ENCODE results near the gene SGCA.
A peak's percentile ranks its signal among the peaks of the same experiment; 100 is the strongest.

SGCA gene

DNA sequence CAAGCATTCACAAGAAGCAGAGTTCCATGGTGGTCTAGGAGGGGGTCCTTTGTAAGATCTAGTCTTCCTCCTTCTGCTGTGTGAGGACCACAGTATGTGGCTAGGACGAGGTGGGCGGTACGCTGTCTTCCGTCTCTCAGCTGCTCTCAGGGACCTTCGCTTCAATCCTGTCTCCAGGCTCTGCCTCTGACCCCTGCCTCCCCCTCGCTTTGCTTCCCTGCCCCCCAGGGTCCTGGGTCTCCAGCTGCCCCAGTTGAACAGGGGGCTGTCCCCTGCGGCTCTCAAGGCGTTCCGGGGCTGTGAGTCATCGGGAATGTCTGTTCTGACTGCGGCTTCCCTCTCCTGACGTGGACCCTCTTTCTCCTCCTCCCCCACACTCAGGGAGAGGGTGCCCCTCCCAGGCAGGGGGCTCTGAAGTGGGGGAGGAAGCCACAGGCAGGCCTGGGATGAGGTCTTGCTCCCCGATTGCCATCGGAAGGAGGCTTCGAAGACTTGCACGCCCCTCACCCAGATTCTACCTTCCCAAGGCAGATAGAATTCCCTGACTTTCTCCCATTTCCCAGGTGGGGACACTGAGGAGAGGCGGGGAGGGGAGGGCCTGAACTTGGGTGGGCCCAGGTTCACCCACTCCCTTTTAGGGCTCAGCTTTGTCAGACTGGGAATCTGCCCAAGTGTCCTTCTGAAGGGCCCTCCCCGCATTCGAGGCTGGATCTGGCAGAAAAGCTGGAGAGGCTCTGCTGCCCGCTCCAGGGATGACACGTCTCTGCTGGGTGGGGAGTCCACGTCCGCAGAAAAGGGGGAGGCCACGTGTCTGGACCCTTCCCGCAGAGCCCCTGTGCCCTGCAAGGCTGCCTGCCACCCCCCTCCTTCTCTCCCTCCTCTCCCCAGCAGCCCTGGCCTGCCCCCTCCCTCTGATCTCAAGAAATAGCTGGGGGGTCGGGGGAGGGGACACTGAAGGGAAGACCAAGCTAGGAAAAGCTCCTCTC, 44.7 kb downstream of the SGCA start:
- DNase-seq (ENCODE audit: insufficient read length, low spot score) (no peak), FAIRE-seq (no peak)
- no peak for TF ChIP-seq SPI1 (IDR thresholded peaks at IDR 0.05; ENCODE audit: low read depth, low read length)
- TF ChIP-seq PAX5 (IDR thresholded peaks at IDR 0.05; ENCODE audit: insufficient read depth, low read length, severe bottlenecking) = no peak
- no peak for TF ChIP-seq POU2F2 (IDR thresholded peaks at IDR 0.05; ENCODE audit: low read depth, low read length)
- TF ChIP-seq POLR2AphosphoS5 (IDR thresholded peaks at IDR 0.05; ENCODE audit: low read depth, low read length) = no peak
- TF ChIP-seq TAF1 (IDR thresholded peaks at IDR 0.05; ENCODE audit: low read depth, low read length) = no peak
- no peak for TF ChIP-seq POLR2A (IDR thresholded peaks at IDR 0.05; ENCODE audit: low read depth, low read length)

DNA sequence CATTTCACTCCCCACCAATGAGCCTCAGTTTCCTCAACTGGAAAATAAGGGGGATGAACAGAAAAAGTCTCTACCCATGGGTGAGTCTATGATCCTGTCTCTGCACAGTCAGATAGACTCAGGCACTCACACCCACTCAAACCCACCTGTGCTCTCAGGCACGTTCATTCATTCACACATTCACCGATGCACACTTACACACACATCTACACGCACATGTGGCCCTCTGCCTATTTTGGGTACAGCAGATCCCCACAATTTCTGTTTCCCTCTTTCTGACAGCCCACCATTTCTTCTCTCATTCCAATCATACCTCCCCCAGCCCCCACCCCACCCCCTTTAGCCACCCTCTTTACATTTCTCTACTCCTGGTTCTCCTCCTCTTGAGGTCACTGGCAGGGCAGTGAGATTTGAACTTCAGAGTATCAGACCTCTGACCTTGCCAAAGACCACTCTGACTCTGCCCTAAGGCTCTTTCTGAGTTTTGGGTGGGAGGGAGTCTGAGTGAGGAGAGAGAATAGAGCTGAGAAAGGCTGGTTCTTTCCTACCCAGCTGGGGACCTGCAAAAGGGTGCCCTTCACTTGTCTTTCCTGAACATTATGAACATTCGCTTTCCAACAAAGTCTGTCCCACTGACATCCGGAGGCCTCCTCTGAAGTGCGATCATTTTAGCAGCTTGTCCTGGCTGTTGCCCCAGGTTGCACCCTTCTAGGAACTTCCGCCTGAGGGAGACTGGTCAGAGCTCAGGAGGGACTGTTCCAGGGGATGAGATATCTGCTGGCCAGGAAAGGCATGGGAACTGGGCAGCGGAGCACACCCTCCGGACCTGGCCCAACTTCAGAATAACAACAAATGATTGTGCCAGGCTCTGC, 45.7 kb downstream of the SGCA start:
- TF ChIP-seq SPI1 (IDR thresholded peaks at IDR 0.05; ENCODE audit: low read depth, low read length) (no peak), POLR2A (IDR thresholded peaks at IDR 0.05; ENCODE audit: low read depth, low read length) (no peak), POLR2AphosphoS5 (IDR thresholded peaks at IDR 0.05; ENCODE audit: low read depth, low read length) (no peak), POU2F2 (IDR thresholded peaks at IDR 0.05; ENCODE audit: low read depth, low read length) (no peak), PAX5 (IDR thresholded peaks at IDR 0.05; ENCODE audit: insufficient read depth, low read length, severe bottlenecking) (no peak), TAF1 (IDR thresholded peaks at IDR 0.05; ENCODE audit: low read depth, low read length) (no peak)
- peak; percentile 77 for FAIRE-seq
- no peak for DNase-seq (ENCODE audit: insufficient read length, low spot score)

GRCh38 chr17:50212121-50212843, 46.5 kb downstream of the SGCA start:
- FAIRE-seq (no peak), DNase-seq (ENCODE audit: insufficient read length, low spot score) (no peak)
- TF ChIP-seq SPI1 (IDR thresholded peaks at IDR 0.05; ENCODE audit: low read depth, low read length) = no peak
- TF ChIP-seq POLR2A (IDR thresholded peaks at IDR 0.05; ENCODE audit: low read depth, low read length) = no peak
- TF ChIP-seq TAF1 (IDR thresholded peaks at IDR 0.05; ENCODE audit: low read depth, low read length) = no peak
- no peak for TF ChIP-seq PAX5 (IDR thresholded peaks at IDR 0.05; ENCODE audit: insufficient read depth, low read length, severe bottlenecking)
- no peak for TF ChIP-seq POU2F2 (IDR thresholded peaks at IDR 0.05; ENCODE audit: low read depth, low read length)
- TF ChIP-seq POLR2AphosphoS5 (IDR thresholded peaks at IDR 0.05; ENCODE audit: low read depth, low read length) = no peak

GRCh38 chr17:50213026-50214022, 47.5 kb downstream of the SGCA start:
- FAIRE-seq (peak; percentile 87), DNase-seq (ENCODE audit: insufficient read length, low spot score) (peak; percentile 62)
- TF ChIP-seq SPI1 (IDR thresholded peaks at IDR 0.05; ENCODE audit: low read depth, low read length) = peak; percentile 48; the same call in 1 of the 2 replicates
- peak; percentile 50 for TF ChIP-seq POU2F2 (IDR thresholded peaks at IDR 0.05; ENCODE audit: low read depth, low read length)
- no peak for TF ChIP-seq PAX5 (IDR thresholded peaks at IDR 0.05; ENCODE audit: insufficient read depth, low read length, severe bottlenecking)
- no peak for TF ChIP-seq POLR2AphosphoS5 (IDR thresholded peaks at IDR 0.05; ENCODE audit: low read depth, low read length)
- no peak for TF ChIP-seq TAF1 (IDR thresholded peaks at IDR 0.05; ENCODE audit: low read depth, low read length)
- no peak for TF ChIP-seq POLR2A (IDR thresholded peaks at IDR 0.05; ENCODE audit: low read depth, low read length)

DNA sequence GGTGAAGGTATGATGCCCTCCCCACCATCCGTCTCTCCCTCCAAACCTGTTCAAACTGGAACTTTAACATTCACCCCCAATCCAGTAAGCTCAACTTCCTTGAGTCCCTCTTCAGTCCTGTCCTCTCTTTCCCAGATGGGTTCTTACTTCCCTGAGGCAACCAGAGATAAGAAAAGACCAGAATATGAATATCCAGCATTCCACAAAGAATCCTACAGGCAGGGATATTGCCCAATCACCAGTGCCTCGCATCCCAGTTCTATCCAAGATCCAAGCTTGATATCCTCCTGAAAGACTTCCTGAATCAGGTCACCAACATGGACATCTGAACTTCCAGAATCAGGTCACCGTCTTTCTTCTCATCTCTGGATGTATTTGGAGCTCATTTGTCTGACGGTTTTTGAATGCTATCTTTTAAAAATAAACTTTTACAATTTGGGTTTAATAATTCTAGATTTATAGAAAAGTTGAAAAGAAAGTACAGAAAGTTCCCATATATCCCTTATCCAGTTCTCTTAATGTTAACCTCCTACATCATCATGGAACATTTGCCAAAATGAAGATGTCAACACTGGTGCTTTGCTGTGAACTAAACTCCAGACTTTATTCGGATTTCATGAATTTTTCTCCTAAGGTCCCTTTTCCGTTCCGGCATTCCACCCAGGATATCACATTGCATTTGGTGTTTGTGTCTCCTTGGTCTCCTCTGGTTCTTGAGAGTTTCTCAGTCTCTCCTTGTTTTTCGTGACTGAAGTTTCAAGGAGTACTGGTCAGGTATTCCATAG, 49.4 kb downstream of the SGCA start:
- DNase-seq (ENCODE audit: insufficient read length, low spot score) = no peak
- TF ChIP-seq SPI1 (IDR thresholded peaks at IDR 0.05; ENCODE audit: low read depth, low read length) (no peak), PAX5 (IDR thresholded peaks at IDR 0.05; ENCODE audit: insufficient read depth, low read length, severe bottlenecking) (no peak), POLR2AphosphoS5 (IDR thresholded peaks at IDR 0.05; ENCODE audit: low read depth, low read length) (no peak), TAF1 (IDR thresholded peaks at IDR 0.05; ENCODE audit: low read depth, low read length) (no peak), POLR2A (IDR thresholded peaks at IDR 0.05; ENCODE audit: low read depth, low read length) (no peak), POU2F2 (IDR thresholded peaks at IDR 0.05; ENCODE audit: low read depth, low read length) (no peak)
- FAIRE-seq = no peak

GRCh38 chr17:50217591-50217990, 51.8 kb downstream of the SGCA start:
- FAIRE-seq = no peak
- no peak for DNase-seq (ENCODE audit: insufficient read length, low spot score)
- no peak for TF ChIP-seq TAF1 (IDR thresholded peaks at IDR 0.05; ENCODE audit: low read depth, low read length)
- TF ChIP-seq PAX5 (IDR thresholded peaks at IDR 0.05; ENCODE audit: insufficient read depth, low read length, severe bottlenecking) = no peak

DNA sequence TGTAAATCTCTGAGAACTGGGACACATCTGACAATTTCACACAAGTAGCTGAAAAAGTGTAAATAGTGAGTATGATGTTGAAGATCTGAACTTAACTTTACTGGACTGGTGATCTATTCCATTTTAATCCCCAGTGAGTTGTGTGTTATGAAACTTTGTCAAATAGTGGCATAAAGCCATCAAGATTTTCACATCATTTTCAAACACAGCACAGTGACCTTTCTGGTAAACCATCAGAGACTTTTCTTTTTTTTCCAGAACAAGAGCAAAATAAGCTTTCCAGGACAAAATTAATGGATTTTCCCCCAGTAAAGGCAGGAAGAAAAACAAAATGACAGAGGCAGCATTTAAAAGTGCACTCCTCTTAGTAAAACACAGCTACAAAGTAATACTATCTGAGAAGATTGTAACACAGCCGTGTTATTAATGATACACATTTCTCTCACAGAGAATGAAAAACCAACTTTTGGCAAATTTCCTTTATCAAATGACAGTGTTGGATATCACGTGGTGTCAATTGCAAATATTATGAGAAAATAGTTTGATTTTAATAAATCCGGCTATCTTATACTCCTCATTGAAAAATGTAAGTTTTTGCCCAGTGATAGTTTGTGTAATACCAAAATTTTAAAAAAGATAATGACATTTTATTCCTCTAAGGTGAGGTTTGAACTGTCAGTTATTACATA, 52.4 kb downstream of the SGCA start:
- no peak for TF ChIP-seq POLR2AphosphoS5 (IDR thresholded peaks at IDR 0.05; ENCODE audit: low read depth, low read length)
- no peak for TF ChIP-seq POU2F2 (IDR thresholded peaks at IDR 0.05; ENCODE audit: low read depth, low read length)
- TF ChIP-seq PAX5 (IDR thresholded peaks at IDR 0.05; ENCODE audit: insufficient read depth, low read length, severe bottlenecking) = no peak
- DNase-seq (ENCODE audit: insufficient read length, low spot score) (no peak), FAIRE-seq (no peak)
